A549 (cell line): ENCODE results near the gene MYO1B. TPM values are rescaled to one million over a fixed set of nuclear protein-coding genes. Genes with fewer than 3 reads are reported as not detected.
"Not testable (repeated sequence)": the region's sequence is repeated elsewhere in the genome, so short reads cannot be mapped to it uniquely, and the experiment has no call there.

ENCODE experiments used
- ATAC-seq, 2 experiments: fragments of 200-7000 bp in 1 of 2; fragments of >200 bp in 1 of 2; cut with Nextera tagmentation in 1 of 2; cut with Tn5 transposase in 1 of 2; 3 replicates each; pipeline versions ENCODE4 v1.8.0 to v1.9.1; 2018 to 2020; ENCODE audit warnings: mild to moderate bottlenecking in 1 of 2, moderate library complexity in 1 of 2
- CTCF ChIA-PET: fragments of 300-600 bp; sonication (Branson Sonifier 250); formaldehyde crosslinking; extraction: SDS; loops from one replicate; lab custom pipeline; 2021; ENCODE audit warnings: antibody characterized with exemption, inconsistent platforms; lab: Yijun Ruan, JAX
- POLR2A ChIA-PET: fragments of 350-600 bp; formaldehyde crosslinking; extraction: SDS; loops from one replicate; lab custom pipeline; 2021; ENCODE audit warnings: antibody characterized with exemption, inconsistent platforms; lab: Yijun Ruan, JAX
- DNase-seq, 2 experiments: peaks; one replicate each; pipeline versions ENCODE4 v3.0.0 to v3.0.0-alpha.2; 2011 to 2016; ENCODE audit warnings: low read depth in 1 of 2, low spot score in 1 of 2
- FAIRE-seq: peaks from 2 replicates; lab custom pipeline; 2011; peaks lifted over from hg19 to GRCh38; lab: Jason Lieb, UNC
- H3K27ac ChIP-seq, 2 experiments: fragments of >200 bp; sonication (Bioruptor Twin); formaldehyde crosslinking; 3 replicates each; pipeline ENCODE4 v1.5.1; 2016 to 2017
- H3K4me1 ChIP-seq: fragments of >200 bp; sonication (Bioruptor Twin); formaldehyde crosslinking; 3 replicates; pipeline ENCODE4 v1.6.1; 2016
- H3K4me2 ChIP-seq: fragments of >200 bp; sonication (Bioruptor Twin); formaldehyde crosslinking; 3 replicates; pipeline ENCODE4 v1.6.1; 2016
- H3K4me3 ChIP-seq: fragments of >200 bp; sonication (Bioruptor Twin); formaldehyde crosslinking; 3 replicates; pipeline ENCODE4 v1.5.1; 2016
- H3K9me3 ChIP-seq: fragments of >200 bp; sonication (Bioruptor Twin); formaldehyde crosslinking; 3 replicates; pipeline ENCODE4 v1.6.1; 2016
- BHLHE40 ChIP-seq: IDR thresholded peaks from 2 replicates; pipeline ENCODE4 v1.6.1; 2012; ENCODE audit warnings: low read depth, low read length, inconsistent platforms
- CBX2 ChIP-seq: fragments of 200-600 bp; sonication (generic); IDR thresholded peaks from 2 replicates; pipeline ENCODE4 v1.6.1; 2016; ENCODE audit warnings: low read depth, mild to moderate bottlenecking, borderline replicate concordance
- CHD2 ChIP-seq: fragments of 150-350 bp; IDR thresholded peaks from 2 replicates; pipeline ENCODE4 v1.6.1; 2014; ENCODE audit warnings: low read length; ENCODE audit not compliant: partially characterized antibody
- EHF ChIP-seq: fragments of 250-450 bp; sonication (Bioruptor Pico); IDR thresholded peaks from 2 replicates; pipeline ENCODE4 v1.5.0; 2020; ENCODE audit warnings: mild to moderate bottlenecking
- ESRRA ChIP-seq: fragments of 150-350 bp; IDR thresholded peaks from 2 replicates; pipeline ENCODE4 v1.6.1; 2014; ENCODE audit warnings: mild to moderate bottlenecking, low read length, borderline replicate concordance
- FOSB ChIP-seq: fragments of 250-450 bp; sonication (Bioruptor Pico); IDR thresholded peaks from 2 replicates; pipeline ENCODE4 v1.5.0; 2020; ENCODE audit warnings: mild to moderate bottlenecking, moderate library complexity
- FOXS1 ChIP-seq: fragments of 250-450 bp; sonication (Bioruptor Pico); IDR thresholded peaks from 2 replicates; pipeline ENCODE4 v1.5.0; 2020; ENCODE audit warnings: mild to moderate bottlenecking, moderate library complexity
- GATA3 ChIP-seq: IDR thresholded peaks from 2 replicates; pipeline ENCODE4 v1.6.1; 2012; ENCODE audit warnings: borderline replicate concordance
- HDAC2 ChIP-seq: fragments of 200-600 bp; sonication (generic); IDR thresholded peaks from 2 replicates; pipeline ENCODE4 v1.6.1; 2016
- HOXA7 ChIP-seq: fragments of 250-450 bp; sonication (Bioruptor Pico); IDR thresholded peaks from 2 replicates; pipeline ENCODE4 v1.5.0; 2020; ENCODE audit warnings: mild to moderate bottlenecking, moderate library complexity
- KDM1A ChIP-seq: fragments of 200-600 bp; sonication (generic); IDR thresholded peaks from 2 replicates; pipeline ENCODE4 v1.6.1; 2016; ENCODE audit warnings: low read depth, mild to moderate bottlenecking
- KDM5A ChIP-seq: fragments of 200-600 bp; sonication (generic); IDR thresholded peaks from 2 replicates; pipeline ENCODE4 v1.6.1; 2016; ENCODE audit warnings: antibody characterized with exemption, mild to moderate bottlenecking
- MYC ChIP-seq: IDR thresholded peaks from 2 replicates; pipeline ENCODE4 v1.6.1; 2012; ENCODE audit warnings: mild to moderate bottlenecking, inconsistent platforms, low read length, improper control_type of control experiment, borderline replicate concordance
- NFE2L2 ChIP-seq: fragments of 150-350 bp; conservative IDR thresholded peaks from 2 replicates; pipeline ENCODE4 v1.6.1; 2014; ENCODE audit warnings: low read length
- RFX5 ChIP-seq: fragments of 450-650 bp; IDR thresholded peaks from 2 replicates; pipeline ENCODE4 v1.7.1; 2014; ENCODE audit warnings: antibody characterized with exemption, mild to moderate bottlenecking, moderate library complexity
- RNF2 ChIP-seq: fragments of 200-600 bp; sonication (generic); IDR thresholded peaks from 2 replicates; pipeline ENCODE4 v1.6.1; 2016; ENCODE audit warnings: low read depth, mild to moderate bottlenecking, antibody characterized with exemption, moderate library complexity, borderline replicate concordance
- TP53 ChIP-seq: fragments of 250-450 bp; sonication (Bioruptor Pico); IDR thresholded peaks from 2 replicates; pipeline ENCODE4 v1.5.0; 2021; ENCODE audit warnings: mild to moderate bottlenecking, moderate library complexity
- ZFP36 ChIP-seq: fragments of 450-650 bp; IDR thresholded peaks from 2 replicates; pipeline ENCODE4 v1.6.1; 2014; ENCODE audit warnings: borderline replicate concordance; ENCODE audit not compliant: partially characterized antibody
- ZNF302 ChIP-seq: fragments of 250-450 bp; sonication (Bioruptor Pico); IDR thresholded peaks from 2 replicates; pipeline ENCODE4 v1.9.0; 2021; ENCODE audit warnings: inconsistent platforms, mild to moderate bottlenecking, moderate library complexity
- WGBS: methylation state at CpG from one replicate; pipeline ENCODE4 v1.1.6; 2017; ENCODE audit errors: missing lambda C conversion rate; 5-methylcytosine and 5-hydroxymethylcytosine counted together
- polyA plus RNA-seq, 4 experiments: library from polyadenylated mRNA; depleted of rRNA in 3 of 4; stranded (reverse); fragments of >200 nt; fragmentation: RNase III in 1 of 4; extraction: RNeasy Plus Mini Kit Qiagen cat#74134 plus additional on column Dnase treatment in 1 of 4; gene quantifications; 2 replicates in 3 of 4; 3 replicates in 1 of 4; pipeline ENCODE4 v1.2.3, GENCODE V29; 2011 to 2017
- TF ChIP-seq, protein P1 (sequence below): fragments of 250-450 bp; sonication (Bioruptor Pico); IDR thresholded peaks from 2 replicates; pipeline ENCODE4 v1.5.0; 2021; ENCODE audit warnings: mild to moderate bottlenecking, moderate library complexity, borderline replicate concordance
- TF ChIP-seq, protein P2 (sequence below): fragments of >200 bp; sonication (Bioruptor Twin); formaldehyde crosslinking; IDR thresholded peaks from 3 replicates; pipeline ENCODE4 v1.5.1; 2016
- TF ChIP-seq, protein P3 (sequence below): IDR thresholded peaks from 2 replicates; pipeline ENCODE4 v1.6.1; 2012
- TF ChIP-seq, protein P4 (sequence below): fragments of 250-450 bp; sonication (Bioruptor Pico); IDR thresholded peaks from 2 replicates; pipeline ENCODE4 v1.5.0; 2020; ENCODE audit warnings: low read depth, mild to moderate bottlenecking, moderate library complexity
- TF ChIP-seq, protein P5 (sequence below): IDR thresholded peaks from 2 replicates; pipeline ENCODE4 v1.6.1; 2012; ENCODE audit warnings: low read depth, borderline replicate concordance

Gene MYO1B
- polyA plus RNA-seq, 2 of the 4 experiments (the other 2 are of a cell fraction) = 77.7 to 159 TPM

DNA sequence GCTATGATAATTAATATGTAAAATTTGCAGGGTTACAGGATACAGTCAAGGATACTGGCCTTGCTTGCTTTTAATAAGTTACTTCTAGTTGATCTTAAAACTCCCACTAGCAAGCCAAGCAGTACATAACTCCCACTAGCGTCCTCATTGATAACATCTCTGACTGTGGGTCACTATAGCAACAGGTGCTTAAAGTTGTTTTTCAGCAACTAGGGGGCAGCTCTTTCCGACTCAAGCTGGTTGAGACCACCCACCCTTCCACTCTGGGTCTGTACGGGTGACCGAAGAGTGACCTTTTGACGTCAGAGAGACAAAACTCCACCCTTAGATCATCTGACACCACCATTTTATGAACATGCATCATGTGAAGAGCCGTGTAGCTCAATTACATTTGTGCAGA lies 208.6 kb downstream of the MYO1B start:
- Histone ChIP-seq H3K27ac (no peak overlapping the region), H3K4me1 (no peaks in the 10 kb centered on the region), H3K4me3 (no peak overlapping the region), H3K9me3 (peaks cover 5% of the 10 kb centered on the region; the same call in 1 of the 3 replicates), H3K4me2 (no peak overlapping the region)
- no peak for TF ChIP-seq BHLHE40
- TF ChIP-seq MYC = no peak
- no peak for TF ChIP-seq EHF
- TF ChIP-seq RNF2 = no peak
- no peak for TF ChIP-seq FOXS1
- TF ChIP-seq, protein P1, sequence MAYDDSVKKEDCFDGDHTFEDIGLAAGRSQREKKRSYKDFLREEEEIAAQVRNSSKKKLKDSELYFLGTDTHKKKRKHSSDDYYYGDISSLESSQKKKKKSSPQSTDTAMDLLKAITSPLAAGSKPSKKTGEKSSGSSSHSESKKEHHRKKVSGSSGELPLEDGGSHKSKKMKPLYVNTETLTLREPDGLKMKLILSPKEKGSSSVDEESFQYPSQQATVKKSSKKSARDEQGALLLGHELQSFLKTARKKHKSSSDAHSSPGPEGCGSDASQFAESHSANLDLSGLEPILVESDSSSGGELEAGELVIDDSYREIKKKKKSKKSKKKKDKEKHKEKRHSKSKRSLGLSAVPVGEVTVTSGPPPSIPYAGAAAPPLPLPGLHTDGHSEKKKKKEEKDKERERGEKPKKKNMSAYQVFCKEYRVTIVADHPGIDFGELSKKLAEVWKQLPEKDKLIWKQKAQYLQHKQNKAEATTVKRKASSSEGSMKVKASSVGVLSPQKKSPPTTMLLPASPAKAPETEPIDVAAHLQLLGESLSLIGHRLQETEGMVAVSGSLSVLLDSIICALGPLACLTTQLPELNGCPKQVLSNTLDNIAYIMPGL (CRISPR knock-in tag) = no peak
- TF ChIP-seq, protein P2, sequence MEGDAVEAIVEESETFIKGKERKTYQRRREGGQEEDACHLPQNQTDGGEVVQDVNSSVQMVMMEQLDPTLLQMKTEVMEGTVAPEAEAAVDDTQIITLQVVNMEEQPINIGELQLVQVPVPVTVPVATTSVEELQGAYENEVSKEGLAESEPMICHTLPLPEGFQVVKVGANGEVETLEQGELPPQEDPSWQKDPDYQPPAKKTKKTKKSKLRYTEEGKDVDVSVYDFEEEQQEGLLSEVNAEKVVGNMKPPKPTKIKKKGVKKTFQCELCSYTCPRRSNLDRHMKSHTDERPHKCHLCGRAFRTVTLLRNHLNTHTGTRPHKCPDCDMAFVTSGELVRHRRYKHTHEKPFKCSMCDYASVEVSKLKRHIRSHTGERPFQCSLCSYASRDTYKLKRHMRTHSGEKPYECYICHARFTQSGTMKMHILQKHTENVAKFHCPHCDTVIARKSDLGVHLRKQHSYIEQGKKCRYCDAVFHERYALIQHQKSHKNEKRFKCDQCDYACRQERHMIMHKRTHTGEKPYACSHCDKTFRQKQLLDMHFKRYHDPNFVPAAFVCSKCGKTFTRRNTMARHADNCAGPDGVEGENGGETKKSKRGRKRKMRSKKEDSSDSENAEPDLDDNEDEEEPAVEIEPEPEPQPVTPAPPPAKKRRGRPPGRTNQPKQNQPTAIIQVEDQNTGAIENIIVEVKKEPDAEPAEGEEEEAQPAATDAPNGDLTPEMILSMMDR = no peak
- TF ChIP-seq GATA3 = no peak
- no peak for TF ChIP-seq TP53 (CRISPR knock-in tag)
- TF ChIP-seq ZFP36 = no peak
- TF ChIP-seq HDAC2 = no peak
- TF ChIP-seq HOXA7 (CRISPR knock-in tag) = no peak
- TF ChIP-seq KDM5A = no peak
- TF ChIP-seq RFX5 = no peak
- TF ChIP-seq ZNF302 (CRISPR knock-in tag) = no peak
- DNase-seq (no peak), FAIRE-seq (no peak), ATAC-seq (no peak)
- ChIA-PET POLR2A (no interaction called here), CTCF (interaction anchor here (1.5 kb wide), 1 partner anchor 48 kb away, joined by 10 read pairs; no protein-coding TSS in a partner anchor)
- WGBS = 66% methylated on average over 6 of the region's 6 CpGs

DNA sequence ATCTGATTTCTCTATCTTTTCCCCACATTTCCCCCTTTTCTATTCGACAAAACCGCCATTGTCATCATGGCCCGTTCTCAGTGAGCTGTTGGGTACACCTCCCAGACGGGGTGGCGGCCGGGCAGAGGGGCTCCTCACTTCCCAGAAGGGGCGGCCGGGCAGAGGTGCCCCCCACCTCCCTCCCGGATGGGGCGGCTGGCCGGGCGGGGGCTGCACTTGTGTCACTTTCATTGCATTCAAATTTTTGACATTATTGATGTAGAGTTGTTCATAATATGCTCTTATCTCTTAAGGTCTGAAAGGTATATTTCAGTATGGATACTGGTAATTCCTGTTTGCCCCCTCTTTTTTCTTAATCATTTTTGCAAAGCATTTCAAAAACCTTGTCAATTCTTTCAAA lies 211.3 kb downstream of the MYO1B start:
- H3K4me3 ChIP-seq, POLR2A ChIA-PET, CTCF ChIA-PET, ATAC-seq, H3K4me1 ChIP-seq, DNase-seq, H3K4me2 ChIP-seq, FAIRE-seq, H3K27ac ChIP-seq: not testable (repeated sequence)
- peaks cover 12% of the 10 kb centered on the region; the same call in 1 of the 3 replicates for H3K9me3 ChIP-seq
- WGBS = 77% methylated on average over 10 of the region's 12 CpGs

DNA sequence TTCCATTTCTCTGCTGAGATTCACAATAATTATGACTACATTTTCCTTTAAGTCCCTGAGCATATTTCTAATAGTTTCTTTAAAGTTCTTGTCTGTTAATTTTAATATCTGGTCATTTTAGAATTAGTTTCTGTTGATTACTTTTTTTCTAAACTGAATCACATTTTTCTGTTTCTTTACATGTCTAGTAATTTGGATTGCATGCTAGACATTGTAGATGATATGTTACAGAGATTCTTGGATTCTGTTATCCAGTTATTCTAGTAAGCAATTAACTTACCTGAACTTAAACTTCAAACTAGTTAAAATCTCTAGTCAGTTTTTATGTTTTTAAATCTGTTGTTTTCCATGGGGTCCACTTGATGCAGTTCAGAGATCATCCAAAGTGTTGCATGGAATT lies 214.0 kb downstream of the MYO1B start:
- FAIRE-seq = no peak
- no peak overlapping the region for H3K4me3 ChIP-seq
- DNase-seq = no peak
- no peak for ATAC-seq
- H3K4me1 ChIP-seq = no peaks in the 10 kb centered on the region
- ChIA-PET CTCF (no interaction called here), POLR2A (no interaction called here)
- H3K4me2 ChIP-seq = no peak overlapping the region
- peaks cover 12% of the 10 kb centered on the region; the same call in 1 of the 3 replicates for H3K9me3 ChIP-seq
- H3K27ac ChIP-seq = no peak overlapping the region
- no peak for TF ChIP-seq NFE2L2
- TF ChIP-seq KDM1A = no peak
- TF ChIP-seq, protein P3, sequence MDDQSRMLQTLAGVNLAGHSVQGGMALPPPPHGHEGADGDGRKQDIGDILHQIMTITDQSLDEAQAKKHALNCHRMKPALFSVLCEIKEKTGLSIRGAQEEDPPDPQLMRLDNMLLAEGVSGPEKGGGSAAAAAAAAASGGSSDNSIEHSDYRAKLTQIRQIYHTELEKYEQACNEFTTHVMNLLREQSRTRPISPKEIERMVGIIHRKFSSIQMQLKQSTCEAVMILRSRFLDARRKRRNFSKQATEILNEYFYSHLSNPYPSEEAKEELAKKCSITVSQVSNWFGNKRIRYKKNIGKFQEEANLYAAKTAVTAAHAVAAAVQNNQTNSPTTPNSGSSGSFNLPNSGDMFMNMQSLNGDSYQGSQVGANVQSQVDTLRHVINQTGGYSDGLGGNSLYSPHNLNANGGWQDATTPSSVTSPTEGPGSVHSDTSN = no peak
- no peak for TF ChIP-seq EHF
- TF ChIP-seq ESRRA = no peak
- TF ChIP-seq, protein P1 (CRISPR knock-in tag) = no peak
- TF ChIP-seq, protein P2 = no peak
- no peak for TF ChIP-seq CHD2
- TF ChIP-seq, protein P4, sequence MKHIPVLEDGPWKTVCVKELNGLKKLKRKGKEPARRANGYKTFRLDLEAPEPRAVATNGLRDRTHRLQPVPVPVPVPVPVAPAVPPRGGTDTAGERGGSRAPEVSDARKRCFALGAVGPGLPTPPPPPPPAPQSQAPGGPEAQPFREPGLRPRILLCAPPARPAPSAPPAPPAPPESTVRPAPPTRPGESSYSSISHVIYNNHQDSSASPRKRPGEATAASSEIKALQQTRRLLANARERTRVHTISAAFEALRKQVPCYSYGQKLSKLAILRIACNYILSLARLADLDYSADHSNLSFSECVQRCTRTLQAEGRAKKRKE (CRISPR knock-in tag) = no peak
- TF ChIP-seq, protein P5, sequence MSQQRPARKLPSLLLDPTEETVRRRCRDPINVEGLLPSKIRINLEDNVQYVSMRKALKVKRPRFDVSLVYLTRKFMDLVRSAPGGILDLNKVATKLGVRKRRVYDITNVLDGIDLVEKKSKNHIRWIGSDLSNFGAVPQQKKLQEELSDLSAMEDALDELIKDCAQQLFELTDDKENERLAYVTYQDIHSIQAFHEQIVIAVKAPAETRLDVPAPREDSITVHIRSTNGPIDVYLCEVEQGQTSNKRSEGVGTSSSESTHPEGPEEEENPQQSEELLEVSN = no peak
- no peak for TF ChIP-seq FOSB (CRISPR knock-in tag)
- TF ChIP-seq CBX2 = no peak
